Testis (tissue), 3 donors: ENCODE data around the gene TP53I11. TPM values are rescaled to one million over a fixed set of nuclear protein-coding genes. Genes with fewer than 3 reads are reported as not detected.

ENCODE experiments used
- DNase-seq: peaks from one replicate; pipeline ENCODE4 v3.0.0-alpha.2; 2019
- H3K27ac ChIP-seq, 2 donors: fragments of 200-600 bp; sonication (generic); one replicate each; pipeline ENCODE4 v1.5.1; 2019
- H3K27me3 ChIP-seq: fragments of 200-600 bp; sonication (generic); one replicate; pipeline ENCODE4 v1.5.1; 2019
- H3K36me3 ChIP-seq: fragments of 200-600 bp; sonication (generic); one replicate; pipeline ENCODE4 v1.5.1; 2017; ENCODE audit warnings: low read depth; ENCODE audit errors: missing control alignments
- H3K4me1 ChIP-seq: fragments of 200-600 bp; sonication (generic); one replicate; pipeline ENCODE4 v1.5.1; 2019
- H3K4me3 ChIP-seq, 2 donors: fragments of 200-600 bp; sonication (generic); one replicate each; pipeline ENCODE4 v1.5.1; 2017 to 2019
- H3K9me3 ChIP-seq: fragments of 200-600 bp; sonication (generic); one replicate; pipeline ENCODE4 v1.5.1; 2017
- CTCF ChIP-seq, 3 experiments: fragments of 450-650 bp in 2 of 3; fragments of 200-600 bp in 1 of 3; sonication (generic) in 1 of 3; IDR thresholded peaks; one replicate each; pipeline ENCODE4 v1.5.1; 2016 to 2019; ENCODE audit warnings: antibody characterized with exemption in 3 of 3, mild to moderate bottlenecking in 2 of 3, moderate library complexity in 1 of 3
- POLR2A ChIP-seq: fragments of 450-650 bp; IDR thresholded peaks from one replicate; pipeline ENCODE4 v1.6.1; 2017; ENCODE audit warnings: antibody characterized with exemption, mild to moderate bottlenecking, moderate library complexity
- WGBS, 2 donors: methylation state at CpG; one replicate each; pipeline ENCODE4 v1.1.5; 2018; 5-methylcytosine and 5-hydroxymethylcytosine counted together
- intact Hi-C: fragments of 100-400 bp; cut with DNase I; formaldehyde crosslinking; loops from one replicate; pipeline ENCODE4 v1.15.1; 2023; ENCODE audit warnings: low total_unique reads
- polyA plus RNA-seq: library from polyadenylated mRNA; stranded (reverse); fragments of 350-450 nt; fragmentation: Illumina TruSeq; extraction: RNeasy Lipid Tissue Mini Kit (QIAGEN cat#74804); gene quantifications from one replicate; pipeline ENCODE4 v1.2.3, GENCODE V29; 2014; ENCODE audit warnings: low read depth, low replicate concordance; ENCODE audit not compliant: insufficient read depth
- total RNA-seq, 2 donors: library from RNA; depleted of rRNA; stranded (reverse); fragments of >200 nt; gene quantifications; one replicate each; pipeline ENCODE4 v1.2.3, GENCODE V29; 2016

The TP53I11 gene
- total and polyA plus RNA-seq, 3 donors from 2014 or later: 19.9 to 29.7 (median 28.7) TPM

GRCh38 chr11:44916331-44916730 lies 34.4 kb downstream of the TP53I11 start:
- no peaks in the 10 kb centered on the region for H3K27me3 ChIP-seq
- H3K4me3 ChIP-seq: no peak overlapping the region
- intact Hi-C loops: no loop called here
- no peak for DNase-seq
- TF ChIP-seq CTCF (IDR thresholded peaks at IDR 0.05) (no peak), POLR2A (no peak)
- H3K4me1 ChIP-seq: no peaks in the 10 kb centered on the region
- WGBS, 2 donors: 74 to 82% methylated on average over 6 to 8 of the region's 8 CpGs
- no peak overlapping the region for H3K27ac ChIP-seq
- no peaks in the 10 kb centered on the region for H3K36me3 ChIP-seq
- H3K9me3 ChIP-seq: no peaks in the 10 kb centered on the region

GRCh38 chr11:44915621-44916020 lies 35.1 kb downstream of the TP53I11 start:
- intact Hi-C loops: no loop called here
- Histone ChIP-seq H3K27me3 (no peaks in the 10 kb centered on the region), H3K4me1 (no peaks in the 10 kb centered on the region), H3K36me3 (no peaks in the 10 kb centered on the region), H3K4me3 (no peak overlapping the region), H3K27ac (no peak overlapping the region), H3K9me3 (no peaks in the 10 kb centered on the region)
- DNase-seq: no peak
- 77 to 79% methylated on average over 8 to 10 of the region's 10 CpGs for WGBS, 2 donors
- TF ChIP-seq POLR2A: no peak
- TF ChIP-seq CTCF (IDR thresholded peaks at IDR 0.05): no peak

GRCh38 chr11:44915004-44915403 lies 35.7 kb downstream of the TP53I11 start:
- Histone ChIP-seq H3K4me3 (no peak overlapping the region), H3K27ac (no peak overlapping the region), H3K4me1 (no peaks in the 10 kb centered on the region), H3K36me3 (no peaks in the 10 kb centered on the region), H3K9me3 (no peaks in the 10 kb centered on the region), H3K27me3 (no peaks in the 10 kb centered on the region)
- intact Hi-C loops: no loop called here
- no peak for DNase-seq
- TF ChIP-seq CTCF (IDR thresholded peaks at IDR 0.05): no peak
- no peak for TF ChIP-seq POLR2A
- 90 to 100% methylated on average over 2 to 10 of the region's 10 CpGs for WGBS, 2 donors

- Histone ChIP-seq H3K4me1 (no peaks in the 10 kb centered on the region), H3K27ac (no peak overlapping the region), H3K36me3 (no peaks in the 10 kb centered on the region), H3K9me3 (no peaks in the 10 kb centered on the region), H3K27me3 (no peaks in the 10 kb centered on the region), H3K4me3 (no peak overlapping the region)
- TF ChIP-seq CTCF (IDR thresholded peaks at IDR 0.05): no peak
- no peak for TF ChIP-seq POLR2A
- intact Hi-C loops: loop anchor here (5.0 kb wide), 2 partner anchors 292 to 357 kb away; no protein-coding TSS in a partner anchor
- 94 to 98% methylated on average over 2 of the region's 2 CpGs for WGBS, 2 donors
- DNase-seq: no peak
Measured at GRCh38 chr11:44914105-44914504, 36.6 kb downstream of the TP53I11 start.

- Histone ChIP-seq H3K36me3 (no peaks in the 10 kb centered on the region), H3K4me3 (no peak overlapping the region), H3K4me1 (no peaks in the 10 kb centered on the region), H3K27me3 (no peaks in the 10 kb centered on the region), H3K27ac (no peak overlapping the region), H3K9me3 (no peaks in the 10 kb centered on the region)
- intact Hi-C loops: loop anchor here (5.0 kb wide), 2 partner anchors 291 to 356 kb away; no protein-coding TSS in a partner anchor
- TF ChIP-seq POLR2A (no peak), CTCF (IDR thresholded peaks at IDR 0.05) (no peak)
- no peak for DNase-seq
Measured at GRCh38 chr11:44913502-44913901, 37.2 kb downstream of the TP53I11 start.
